GM23338 (cell line): ENCODE data around the gene CLSTN2.

Source experiments
- EZH2phosphoT487 ChIP-seq: fragments of 200-600 bp; sonication (generic); IDR thresholded peaks from one replicate; pipeline ENCODE4 v1.8.1; 2018; ENCODE audit warnings: antibody characterized with exemption; ENCODE audit not compliant: unreplicated experiment
- STAT1 ChIP-seq: IDR thresholded peaks from one replicate; pipeline ENCODE4 v1.6.1; 2016; ENCODE audit warnings: antibody characterized with exemption; ENCODE audit not compliant: unreplicated experiment
- TF ChIP-seq, protein P1 (sequence below), 2 experiments: fragments of 200-600 bp in 1 of 2; sonication (generic) in 1 of 2; conservative IDR thresholded peaks; 2 replicates each; pipeline versions ENCODE4 v1.5.1 to v1.6.1; 2016 to 2017; ENCODE audit warnings: antibody characterized with exemption in 2 of 2, low read depth in 2 of 2, mild to moderate bottlenecking in 2 of 2, moderate library complexity in 1 of 2
- TF ChIP-seq, protein P2 (sequence below): fragments of 250-450 bp; sonication (Bioruptor Pico); IDR thresholded peaks from 2 replicates; pipeline ENCODE4 v1.5.0; 2020; ENCODE audit warnings: mild to moderate bottlenecking, moderate library complexity

DNA sequence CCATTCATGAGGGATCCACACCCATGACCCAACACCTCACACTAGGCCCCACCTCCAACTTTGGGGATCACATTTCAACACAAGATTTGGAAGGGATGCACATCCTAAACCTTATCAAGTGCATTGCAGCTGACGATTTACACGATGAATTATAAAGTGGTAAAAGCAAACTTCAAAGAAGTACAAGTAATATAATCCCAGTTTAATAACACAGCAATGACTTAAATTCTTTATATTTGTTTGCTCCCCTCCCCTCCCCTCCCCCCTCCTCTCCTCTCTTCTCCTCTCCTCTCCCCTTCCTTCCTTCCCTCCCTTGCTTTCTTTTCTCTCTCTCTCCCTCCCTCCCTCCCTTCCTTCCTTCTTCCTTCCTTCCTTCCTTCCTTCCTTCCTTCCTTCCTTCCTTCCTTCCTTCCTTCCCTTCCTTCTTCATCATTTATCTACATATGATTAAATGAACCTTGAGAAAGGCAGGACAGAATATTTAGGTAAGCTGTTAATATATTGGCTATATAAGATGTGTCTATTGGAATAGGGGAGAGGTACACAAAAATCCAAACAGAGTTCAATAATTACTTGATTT is 46.3 kb upstream of the CLSTN2 start:
- TF ChIP-seq, protein P1, sequence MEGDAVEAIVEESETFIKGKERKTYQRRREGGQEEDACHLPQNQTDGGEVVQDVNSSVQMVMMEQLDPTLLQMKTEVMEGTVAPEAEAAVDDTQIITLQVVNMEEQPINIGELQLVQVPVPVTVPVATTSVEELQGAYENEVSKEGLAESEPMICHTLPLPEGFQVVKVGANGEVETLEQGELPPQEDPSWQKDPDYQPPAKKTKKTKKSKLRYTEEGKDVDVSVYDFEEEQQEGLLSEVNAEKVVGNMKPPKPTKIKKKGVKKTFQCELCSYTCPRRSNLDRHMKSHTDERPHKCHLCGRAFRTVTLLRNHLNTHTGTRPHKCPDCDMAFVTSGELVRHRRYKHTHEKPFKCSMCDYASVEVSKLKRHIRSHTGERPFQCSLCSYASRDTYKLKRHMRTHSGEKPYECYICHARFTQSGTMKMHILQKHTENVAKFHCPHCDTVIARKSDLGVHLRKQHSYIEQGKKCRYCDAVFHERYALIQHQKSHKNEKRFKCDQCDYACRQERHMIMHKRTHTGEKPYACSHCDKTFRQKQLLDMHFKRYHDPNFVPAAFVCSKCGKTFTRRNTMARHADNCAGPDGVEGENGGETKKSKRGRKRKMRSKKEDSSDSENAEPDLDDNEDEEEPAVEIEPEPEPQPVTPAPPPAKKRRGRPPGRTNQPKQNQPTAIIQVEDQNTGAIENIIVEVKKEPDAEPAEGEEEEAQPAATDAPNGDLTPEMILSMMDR (conservative IDR thresholded peaks at IDR 0.05; ENCODE audit: low read depth in 2 of 2): no peak
- TF ChIP-seq EZH2phosphoT487: no peak
- TF ChIP-seq STAT1: no peak
- TF ChIP-seq, protein P2, sequence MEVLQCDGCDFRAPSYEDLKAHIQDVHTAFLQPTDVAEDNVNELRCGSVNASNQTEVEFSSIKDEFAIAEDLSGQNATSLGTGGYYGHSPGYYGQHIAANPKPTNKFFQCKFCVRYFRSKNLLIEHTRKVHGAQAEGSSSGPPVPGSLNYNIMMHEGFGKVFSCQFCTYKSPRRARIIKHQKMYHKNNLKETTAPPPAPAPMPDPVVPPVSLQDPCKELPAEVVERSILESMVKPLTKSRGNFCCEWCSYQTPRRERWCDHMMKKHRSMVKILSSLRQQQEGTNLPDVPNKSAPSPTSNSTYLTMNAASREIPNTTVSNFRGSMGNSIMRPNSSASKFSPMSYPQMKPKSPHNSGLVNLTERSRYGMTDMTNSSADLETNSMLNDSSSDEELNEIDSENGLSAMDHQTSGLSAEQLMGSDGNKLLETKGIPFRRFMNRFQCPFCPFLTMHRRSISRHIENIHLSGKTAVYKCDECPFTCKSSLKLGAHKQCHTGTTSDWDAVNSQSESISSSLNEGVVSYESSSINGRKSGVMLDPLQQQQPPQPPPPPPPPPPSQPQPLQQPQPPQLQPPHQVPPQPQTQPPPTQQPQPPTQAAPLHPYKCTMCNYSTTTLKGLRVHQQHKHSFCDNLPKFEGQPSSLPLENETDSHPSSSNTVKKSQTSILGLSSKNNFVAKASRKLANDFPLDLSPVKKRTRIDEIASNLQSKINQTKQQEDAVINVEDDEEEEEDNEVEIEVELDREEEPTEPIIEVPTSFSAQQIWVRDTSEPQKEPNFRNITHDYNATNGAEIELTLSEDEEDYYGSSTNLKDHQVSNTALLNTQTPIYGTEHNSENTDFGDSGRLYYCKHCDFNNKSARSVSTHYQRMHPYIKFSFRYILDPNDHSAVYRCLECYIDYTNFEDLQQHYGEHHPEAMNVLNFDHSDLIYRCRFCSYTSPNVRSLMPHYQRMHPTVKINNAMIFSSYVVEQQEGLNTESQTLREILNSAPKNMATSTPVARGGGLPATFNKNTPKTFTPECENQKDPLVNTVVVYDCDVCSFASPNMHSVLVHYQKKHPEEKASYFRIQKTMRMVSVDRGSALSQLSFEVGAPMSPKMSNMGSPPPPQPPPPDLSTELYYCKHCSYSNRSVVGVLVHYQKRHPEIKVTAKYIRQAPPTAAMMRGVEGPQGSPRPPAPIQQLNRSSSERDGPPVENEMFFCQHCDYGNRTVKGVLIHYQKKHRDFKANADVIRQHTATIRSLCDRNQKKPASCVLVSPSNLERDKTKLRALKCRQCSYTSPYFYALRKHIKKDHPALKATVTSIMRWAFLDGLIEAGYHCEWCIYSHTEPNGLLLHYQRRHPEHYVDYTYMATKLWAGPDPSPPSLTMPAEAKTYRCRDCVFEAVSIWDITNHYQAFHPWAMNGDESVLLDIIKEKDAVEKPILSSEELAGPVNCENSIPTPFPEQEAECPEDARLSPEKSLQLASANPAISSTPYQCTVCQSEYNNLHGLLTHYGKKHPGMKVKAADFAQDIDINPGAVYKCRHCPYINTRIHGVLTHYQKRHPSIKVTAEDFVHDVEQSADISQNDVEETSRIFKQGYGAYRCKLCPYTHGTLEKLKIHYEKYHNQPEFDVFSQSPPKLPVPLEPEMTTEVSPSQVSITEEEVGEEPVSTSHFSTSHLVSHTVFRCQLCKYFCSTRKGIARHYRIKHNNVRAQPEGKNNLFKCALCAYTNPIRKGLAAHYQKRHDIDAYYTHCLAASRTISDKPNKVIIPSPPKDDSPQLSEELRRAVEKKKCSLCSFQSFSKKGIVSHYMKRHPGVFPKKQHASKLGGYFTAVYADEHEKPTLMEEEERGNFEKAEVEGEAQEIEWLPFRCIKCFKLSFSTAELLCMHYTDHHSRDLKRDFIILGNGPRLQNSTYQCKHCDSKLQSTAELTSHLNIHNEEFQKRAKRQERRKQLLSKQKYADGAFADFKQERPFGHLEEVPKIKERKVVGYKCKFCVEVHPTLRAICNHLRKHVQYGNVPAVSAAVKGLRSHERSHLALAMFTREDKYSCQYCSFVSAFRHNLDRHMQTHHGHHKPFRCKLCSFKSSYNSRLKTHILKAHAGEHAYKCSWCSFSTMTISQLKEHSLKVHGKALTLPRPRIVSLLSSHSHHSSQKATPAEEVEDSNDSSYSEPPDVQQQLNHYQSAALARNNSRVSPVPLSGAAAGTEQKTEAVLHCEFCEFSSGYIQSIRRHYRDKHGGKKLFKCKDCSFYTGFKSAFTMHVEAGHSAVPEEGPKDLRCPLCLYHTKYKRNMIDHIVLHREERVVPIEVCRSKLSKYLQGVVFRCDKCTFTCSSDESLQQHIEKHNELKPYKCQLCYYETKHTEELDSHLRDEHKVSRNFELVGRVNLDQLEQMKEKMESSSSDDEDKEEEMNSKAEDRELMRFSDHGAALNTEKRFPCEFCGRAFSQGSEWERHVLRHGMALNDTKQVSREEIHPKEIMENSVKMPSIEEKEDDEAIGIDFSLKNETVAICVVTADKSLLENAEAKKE (CRISPR knock-in tag): no peak
